Panc1 (cell line): ENCODE results near the gene SDK2. TPM values are rescaled to one million over a fixed set of nuclear protein-coding genes. Genes with fewer than 3 reads are reported as not detected.

ENCODE experiments used
- ATAC-seq: fragments of 200-7000 bp; cut with Tn5 transposase; 2 replicates; pipeline ENCODE4 v1.9.1; 2020; ENCODE audit warnings: mild to moderate bottlenecking, moderate library complexity
- BruUV-seq: library from RNA; stranded (reverse); fragments of 400-500 nt; replicated peaks from 2 replicates; lab custom pipeline; 2021; lab: Mats Ljungman, UMichigan
- CTCF ChIA-PET: fragments of 300-600 bp; sonication (Branson Sonifier 250); formaldehyde crosslinking; loops from one replicate; lab custom pipeline; 2022; ENCODE audit warnings: antibody characterized with exemption; lab: Charles Lee
- POLR2A ChIA-PET: fragments of 300-600 bp; sonication (Branson Sonifier 250); formaldehyde crosslinking; loops from one replicate; lab custom pipeline; 2022; ENCODE audit warnings: antibody characterized with exemption; lab: Charles Lee
- DNase-seq: peaks from one replicate; pipeline ENCODE4 v3.0.0-alpha.2; 2010; ENCODE audit warnings: low read depth, low spot score
- H3K27ac ChIP-seq: 2 replicates; pipeline ENCODE4 v1.5.1; 2011; ENCODE audit warnings: mild to moderate bottlenecking, low read length, inconsistent platforms
- H3K27me3 ChIP-seq: fragments of 200-500 bp; sonication (Bioruptor generic); 2 replicates; pipeline ENCODE4 v1.6.0; 2014; ENCODE audit warnings: low read length, inconsistent platforms; ENCODE audit not compliant: control insufficient read depth, insufficient read depth
- H3K36me3 ChIP-seq: fragments of 200-500 bp; sonication (Bioruptor generic); 2 replicates; pipeline ENCODE4 v1.5.1; 2014; ENCODE audit warnings: inconsistent platforms, mild to moderate bottlenecking, low read length, moderate library complexity; ENCODE audit not compliant: control insufficient read depth, insufficient read depth
- H3K4me1 ChIP-seq: 2 replicates; pipeline ENCODE4 v1.5.1; 2011; ENCODE audit warnings: inconsistent platforms, mild to moderate bottlenecking, low read length, moderate library complexity; ENCODE audit not compliant: control insufficient read depth, insufficient read depth
- H3K4me3 ChIP-seq, 2 experiments: 2 replicates each; pipeline ENCODE4 v1.5.1; 2011 to 2012; ENCODE audit warnings: low read depth in 2 of 2, low read length in 2 of 2, mild to moderate bottlenecking in 2 of 2, inconsistent platforms in 1 of 2, moderate library complexity in 1 of 2
- H3K9me3 ChIP-seq: fragments of 200-500 bp; sonication (Bioruptor generic); 2 replicates; pipeline ENCODE4 v1.5.1; 2014; ENCODE audit warnings: low read depth, mild to moderate bottlenecking, inconsistent platforms, low read length, moderate library complexity; ENCODE audit not compliant: control insufficient read depth, insufficient read depth
- POLR2AphosphoS5 ChIP-seq: IDR thresholded peaks from 2 replicates; pipeline ENCODE4 v1.6.1; 2012; ENCODE audit warnings: mild to moderate bottlenecking, low read depth, low read length, moderate library complexity
- SIN3A ChIP-seq: IDR thresholded peaks from 2 replicates; pipeline ENCODE4 v1.6.1; 2012; ENCODE audit warnings: low read depth, mild to moderate bottlenecking, low read length, moderate library complexity, borderline replicate concordance; ENCODE audit not compliant: insufficient read depth
- TCF7L2 ChIP-seq: IDR thresholded peaks from 2 replicates; pipeline ENCODE4 v1.6.1; 2011; ENCODE audit warnings: mild to moderate bottlenecking, low read depth, low read length, inconsistent platforms
- in situ Hi-C: cut with HindIII; loops from 2 replicates; pipeline ENCODE4 v1.10.0; 2016; ENCODE audit warnings: low sequenced_read_pairs, low pct_unique_long_range_greater_than_20kb
- intact Hi-C: fragments of 100-400 bp; cut with micrococcal nuclease; formaldehyde crosslinking; loops from one replicate; pipeline ENCODE4 v1.10.0; 2022; ENCODE audit not compliant: unreplicated experiment
- total RNA-seq: library from RNA; stranded (reverse); gene quantifications from one replicate; pipeline ENCODE4 v1.2.1, GENCODE V29; 2021; ENCODE audit not compliant: unreplicated experiment
- TF ChIP-seq, protein P1 (sequence below): fragments of 450-650 bp; IDR thresholded peaks from 2 replicates; pipeline ENCODE4 v1.5.1; 2017; ENCODE audit warnings: mild to moderate bottlenecking
- TF ChIP-seq, protein P2 (sequence below), 2 experiments: IDR thresholded peaks; 2 replicates each; pipeline ENCODE4 v1.6.1; 2011 to 2012; ENCODE audit warnings: low read depth in 2 of 2, control low read depth in 1 of 2, low read length in 1 of 2, mild to moderate bottlenecking in 1 of 2, moderate library complexity in 1 of 2; ENCODE audit not compliant: insufficient read depth in 1 of 2

The SDK2 gene
- total RNA-seq, 1 experiment from 2014 or later = 0.41 TPM

DNA sequence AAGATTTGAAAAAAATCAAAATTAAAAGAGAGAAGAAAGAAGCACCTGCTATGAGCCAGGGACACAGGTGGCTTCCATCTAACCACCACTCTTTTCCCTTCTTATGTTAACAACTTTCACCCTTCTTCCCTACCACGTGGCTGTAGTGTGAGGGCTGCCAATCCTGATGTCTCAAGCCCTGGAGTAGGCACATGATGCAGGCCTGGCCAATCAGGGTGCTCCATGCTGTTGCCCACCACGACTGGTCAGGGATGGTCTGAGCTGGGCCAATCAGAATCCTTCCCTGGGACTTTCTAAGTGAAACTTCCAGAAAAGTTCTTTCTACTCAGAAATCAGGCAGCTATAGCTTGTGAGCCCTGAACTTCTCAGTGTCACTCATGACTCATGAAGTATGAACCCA, 140.7 kb downstream of the SDK2 start:
- Histone ChIP-seq H3K4me3 (no peak overlapping the region), H3K27me3 (peaks cover 26% of the 10 kb centered on the region), H3K36me3 (no peaks in the 10 kb centered on the region), H3K9me3 (no peaks in the 10 kb centered on the region), H3K4me1 (no peaks in the 10 kb centered on the region), H3K27ac (no peak overlapping the region)
- ChIA-PET CTCF (no interaction called here), POLR2A (no interaction called here)
- ATAC-seq = no peak
- intact Hi-C loops = no loop called here
- DNase-seq = no peak
- in situ Hi-C loops = no loop called here
- TF ChIP-seq, protein P1, sequence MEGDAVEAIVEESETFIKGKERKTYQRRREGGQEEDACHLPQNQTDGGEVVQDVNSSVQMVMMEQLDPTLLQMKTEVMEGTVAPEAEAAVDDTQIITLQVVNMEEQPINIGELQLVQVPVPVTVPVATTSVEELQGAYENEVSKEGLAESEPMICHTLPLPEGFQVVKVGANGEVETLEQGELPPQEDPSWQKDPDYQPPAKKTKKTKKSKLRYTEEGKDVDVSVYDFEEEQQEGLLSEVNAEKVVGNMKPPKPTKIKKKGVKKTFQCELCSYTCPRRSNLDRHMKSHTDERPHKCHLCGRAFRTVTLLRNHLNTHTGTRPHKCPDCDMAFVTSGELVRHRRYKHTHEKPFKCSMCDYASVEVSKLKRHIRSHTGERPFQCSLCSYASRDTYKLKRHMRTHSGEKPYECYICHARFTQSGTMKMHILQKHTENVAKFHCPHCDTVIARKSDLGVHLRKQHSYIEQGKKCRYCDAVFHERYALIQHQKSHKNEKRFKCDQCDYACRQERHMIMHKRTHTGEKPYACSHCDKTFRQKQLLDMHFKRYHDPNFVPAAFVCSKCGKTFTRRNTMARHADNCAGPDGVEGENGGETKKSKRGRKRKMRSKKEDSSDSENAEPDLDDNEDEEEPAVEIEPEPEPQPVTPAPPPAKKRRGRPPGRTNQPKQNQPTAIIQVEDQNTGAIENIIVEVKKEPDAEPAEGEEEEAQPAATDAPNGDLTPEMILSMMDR = no peak
- TF ChIP-seq, protein P2, sequence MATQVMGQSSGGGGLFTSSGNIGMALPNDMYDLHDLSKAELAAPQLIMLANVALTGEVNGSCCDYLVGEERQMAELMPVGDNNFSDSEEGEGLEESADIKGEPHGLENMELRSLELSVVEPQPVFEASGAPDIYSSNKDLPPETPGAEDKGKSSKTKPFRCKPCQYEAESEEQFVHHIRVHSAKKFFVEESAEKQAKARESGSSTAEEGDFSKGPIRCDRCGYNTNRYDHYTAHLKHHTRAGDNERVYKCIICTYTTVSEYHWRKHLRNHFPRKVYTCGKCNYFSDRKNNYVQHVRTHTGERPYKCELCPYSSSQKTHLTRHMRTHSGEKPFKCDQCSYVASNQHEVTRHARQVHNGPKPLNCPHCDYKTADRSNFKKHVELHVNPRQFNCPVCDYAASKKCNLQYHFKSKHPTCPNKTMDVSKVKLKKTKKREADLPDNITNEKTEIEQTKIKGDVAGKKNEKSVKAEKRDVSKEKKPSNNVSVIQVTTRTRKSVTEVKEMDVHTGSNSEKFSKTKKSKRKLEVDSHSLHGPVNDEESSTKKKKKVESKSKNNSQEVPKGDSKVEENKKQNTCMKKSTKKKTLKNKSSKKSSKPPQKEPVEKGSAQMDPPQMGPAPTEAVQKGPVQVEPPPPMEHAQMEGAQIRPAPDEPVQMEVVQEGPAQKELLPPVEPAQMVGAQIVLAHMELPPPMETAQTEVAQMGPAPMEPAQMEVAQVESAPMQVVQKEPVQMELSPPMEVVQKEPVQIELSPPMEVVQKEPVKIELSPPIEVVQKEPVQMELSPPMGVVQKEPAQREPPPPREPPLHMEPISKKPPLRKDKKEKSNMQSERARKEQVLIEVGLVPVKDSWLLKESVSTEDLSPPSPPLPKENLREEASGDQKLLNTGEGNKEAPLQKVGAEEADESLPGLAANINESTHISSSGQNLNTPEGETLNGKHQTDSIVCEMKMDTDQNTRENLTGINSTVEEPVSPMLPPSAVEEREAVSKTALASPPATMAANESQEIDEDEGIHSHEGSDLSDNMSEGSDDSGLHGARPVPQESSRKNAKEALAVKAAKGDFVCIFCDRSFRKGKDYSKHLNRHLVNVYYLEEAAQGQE (IDR thresholded peaks at IDR 0.05; ENCODE audit: insufficient read depth in 1 of 2, low read depth in 2 of 2, low read length in 1 of 2) = no peak
- no peak for TF ChIP-seq POLR2AphosphoS5
- no peak for TF ChIP-seq TCF7L2
- TF ChIP-seq SIN3A = no peak
- BruUV-seq = no TSS peak

DNA sequence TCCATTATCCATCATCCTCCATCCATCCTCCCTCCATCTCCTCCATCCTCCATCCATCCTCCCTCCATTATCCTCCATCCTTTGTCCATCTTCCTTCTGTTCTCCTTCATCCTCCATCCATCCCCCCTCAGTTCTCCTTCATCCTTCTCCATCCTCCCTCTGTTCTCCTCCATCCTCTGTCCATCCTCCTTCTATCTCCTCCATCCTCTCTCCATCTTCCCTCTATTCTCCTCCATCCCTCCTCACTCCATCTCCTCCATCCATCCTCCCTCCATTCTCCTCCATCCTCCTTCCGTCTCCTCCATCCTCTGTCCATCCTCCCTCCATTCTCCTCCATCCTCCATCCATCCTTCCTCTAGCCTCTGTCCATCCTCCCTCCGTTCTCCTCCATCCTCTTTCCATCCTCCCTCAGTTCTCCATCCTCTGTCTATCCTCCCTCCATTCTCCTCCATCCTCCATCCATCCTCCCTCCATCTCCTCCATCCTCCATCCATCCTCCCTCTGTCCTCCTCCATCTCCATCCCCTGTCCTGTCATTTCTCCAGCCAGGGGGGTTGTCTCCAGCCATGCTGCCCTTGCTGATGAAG, 143.7 kb downstream of the SDK2 start:
- no peak for ATAC-seq
- no TSS peak for BruUV-seq

More for the DNA sequence above, 143.7 kb downstream of the SDK2 start:
- POLR2A ChIA-PET = no interaction called here
- Histone ChIP-seq H3K4me3 (no peak overlapping the region), H3K9me3 (no peaks in the 10 kb centered on the region), H3K4me1 (no peaks in the 10 kb centered on the region), H3K27ac (no peak overlapping the region), H3K27me3 (peaks cover 44% of the 10 kb centered on the region), H3K36me3 (no peaks in the 10 kb centered on the region)
- CTCF ChIA-PET = no interaction called here
- in situ Hi-C loops (no loop called here), intact Hi-C loops (no loop called here)
- no peak for DNase-seq
- TF ChIP-seq TCF7L2 (no peak), SIN3A (no peak), POLR2AphosphoS5 (no peak)
- TF ChIP-seq, protein P1 = no peak
- TF ChIP-seq, protein P2 (IDR thresholded peaks at IDR 0.05; ENCODE audit: insufficient read depth in 1 of 2, low read depth in 2 of 2, low read length in 1 of 2) = no peak
